Loucy (cell line): ENCODE data around the gene PANX2.

Experiments used
- H2AFZ ChIP-seq: fragments of 200-600 bp; sonication (generic); 2 replicates; pipeline ENCODE4 v1.6.0; 2016; ENCODE audit warnings: antibody characterized with exemption, mild to moderate bottlenecking, low read length, moderate library complexity
- H3F3A ChIP-seq: fragments of 200-600 bp; 2 replicates; pipeline ENCODE4 v1.6.0; 2016; ENCODE audit warnings: antibody characterized with exemption, low read depth, mild to moderate bottlenecking
- H3K27me3 ChIP-seq: fragments of 200-600 bp; sonication (generic); 2 replicates; pipeline ENCODE4 v1.6.1; 2014; ENCODE audit warnings: low read length, mild to moderate bottlenecking; ENCODE audit not compliant: insufficient read depth, poor library complexity, severe bottlenecking
- H3K36me3 ChIP-seq: fragments of 200-600 bp; sonication (generic); 2 replicates; pipeline ENCODE4 v1.6.1; 2016; ENCODE audit warnings: low read length; ENCODE audit not compliant: insufficient read depth
- H3K4me1 ChIP-seq: fragments of 200-600 bp; sonication (generic); 2 replicates; pipeline ENCODE4 v1.5.1; 2014; ENCODE audit warnings: low read length, mild to moderate bottlenecking; ENCODE audit not compliant: insufficient read depth, poor library complexity, severe bottlenecking
- H3K4me2 ChIP-seq: fragments of 200-600 bp; sonication (generic); 2 replicates; pipeline ENCODE4 v1.6.0; 2014; ENCODE audit warnings: antibody characterized with exemption, low read length, low read depth, mild to moderate bottlenecking; ENCODE audit not compliant: poor library complexity, severe bottlenecking
- H3K4me3 ChIP-seq: fragments of 200-600 bp; sonication (generic); 2 replicates; pipeline ENCODE4 v1.5.1; 2014; ENCODE audit warnings: low read length, mild to moderate bottlenecking, mixed read lengths; ENCODE audit not compliant: poor library complexity, severe bottlenecking
- H3K79me2 ChIP-seq: fragments of 200-600 bp; sonication (generic); 2 replicates; pipeline ENCODE4 v1.6.1; 2014; ENCODE audit warnings: low read length; ENCODE audit not compliant: insufficient read depth
- H3K9ac ChIP-seq: fragments of 200-600 bp; sonication (generic); 2 replicates; pipeline ENCODE4 v1.6.0; 2014; ENCODE audit warnings: mild to moderate bottlenecking, low read depth, low read length, moderate library complexity; ENCODE audit not compliant: poor library complexity, severe bottlenecking
- H3K9me2 ChIP-seq: fragments of 200-600 bp; sonication (generic); replicated peaks from 2 replicates; pipeline ENCODE4 v1.6.1; 2016; ENCODE audit warnings: low read depth, low read length, mixed read lengths
- H3K9me3 ChIP-seq: fragments of 200-600 bp; sonication (generic); 2 replicates; pipeline ENCODE4 v1.6.1; 2014; ENCODE audit warnings: mild to moderate bottlenecking, antibody characterized with exemption, low read length, low read depth; ENCODE audit not compliant: insufficient read depth
- H4K20me1 ChIP-seq: fragments of 200-600 bp; sonication (generic); 2 replicates; pipeline ENCODE4 v1.6.0; 2014; ENCODE audit warnings: antibody characterized with exemption, low read length, mild to moderate bottlenecking; ENCODE audit not compliant: insufficient read depth, poor library complexity, severe bottlenecking
- CTCF ChIP-seq: fragments of 200-600 bp; sonication (generic); conservative IDR thresholded peaks from 2 replicates; pipeline ENCODE4 v1.5.1; 2014; ENCODE audit warnings: mild to moderate bottlenecking, antibody characterized with exemption, low read length
- EZH2phosphoT487 ChIP-seq: fragments of 200-600 bp; IDR thresholded peaks from 2 replicates; pipeline ENCODE4 v1.6.1; 2018; ENCODE audit warnings: antibody characterized with exemption, mild to moderate bottlenecking, moderate library complexity, borderline replicate concordance

PANX2 gene

GRCh38 chr22:50229370-50229769 lies 58.8 kb downstream of the PANX2 start:
- no peak overlapping the region for H2AFZ ChIP-seq
- TF ChIP-seq CTCF (no peak), EZH2phosphoT487 (no peak)
- no peaks in the 10 kb centered on the region for H3K9me3 ChIP-seq
- no peaks in the 10 kb centered on the region for H3F3A ChIP-seq
- no peaks in the 10 kb centered on the region for H3K27me3 ChIP-seq
- H3K4me3 ChIP-seq, result no peak overlapping the region
- H3K36me3 ChIP-seq, result peaks cover 25% of the 10 kb centered on the region; the same call in 1 of the 2 replicates
- H4K20me1 ChIP-seq, result no peaks in the 10 kb centered on the region
- H3K4me1 ChIP-seq, result no peaks in the 10 kb centered on the region
- H3K9me2 ChIP-seq, result no peaks in the 10 kb centered on the region
- H3K79me2 ChIP-seq, result peaks cover 5% of the 10 kb centered on the region; the same call in 1 of the 2 replicates
- H3K4me2 ChIP-seq, result no peak overlapping the region
- H3K9ac ChIP-seq, result no peak overlapping the region
